Subcutaneous adipose tissue (tissue), 4 donors: Measurements from ENCODE around the gene OR1E2. TPM values are rescaled to one million over a fixed set of nuclear protein-coding genes. Genes with fewer than 3 reads are reported as not detected.

Experiments
- total RNA-seq, 4 donors: library from RNA; depleted of rRNA; stranded (reverse); fragments of >200 nt; gene quantifications; one replicate each; pipeline ENCODE4 v1.1.0, GENCODE V29; 2016
- TF ChIP-seq, protein P1 (sequence below): fragments of 450-650 bp; IDR thresholded peaks from one replicate; pipeline ENCODE4 v1.5.1; 2016; ENCODE audit warnings: low read depth, mild to moderate bottlenecking, control low read depth, antibody characterized with exemption, moderate library complexity

OR1E2 gene
- total RNA-seq, 4 donors from 2014 or later: not detected

GRCh38 chr17:3415610-3416009 lies 18.0 kb downstream of the OR1E2 start:
- TF ChIP-seq, protein P1, sequence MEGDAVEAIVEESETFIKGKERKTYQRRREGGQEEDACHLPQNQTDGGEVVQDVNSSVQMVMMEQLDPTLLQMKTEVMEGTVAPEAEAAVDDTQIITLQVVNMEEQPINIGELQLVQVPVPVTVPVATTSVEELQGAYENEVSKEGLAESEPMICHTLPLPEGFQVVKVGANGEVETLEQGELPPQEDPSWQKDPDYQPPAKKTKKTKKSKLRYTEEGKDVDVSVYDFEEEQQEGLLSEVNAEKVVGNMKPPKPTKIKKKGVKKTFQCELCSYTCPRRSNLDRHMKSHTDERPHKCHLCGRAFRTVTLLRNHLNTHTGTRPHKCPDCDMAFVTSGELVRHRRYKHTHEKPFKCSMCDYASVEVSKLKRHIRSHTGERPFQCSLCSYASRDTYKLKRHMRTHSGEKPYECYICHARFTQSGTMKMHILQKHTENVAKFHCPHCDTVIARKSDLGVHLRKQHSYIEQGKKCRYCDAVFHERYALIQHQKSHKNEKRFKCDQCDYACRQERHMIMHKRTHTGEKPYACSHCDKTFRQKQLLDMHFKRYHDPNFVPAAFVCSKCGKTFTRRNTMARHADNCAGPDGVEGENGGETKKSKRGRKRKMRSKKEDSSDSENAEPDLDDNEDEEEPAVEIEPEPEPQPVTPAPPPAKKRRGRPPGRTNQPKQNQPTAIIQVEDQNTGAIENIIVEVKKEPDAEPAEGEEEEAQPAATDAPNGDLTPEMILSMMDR: no peak

DNA sequence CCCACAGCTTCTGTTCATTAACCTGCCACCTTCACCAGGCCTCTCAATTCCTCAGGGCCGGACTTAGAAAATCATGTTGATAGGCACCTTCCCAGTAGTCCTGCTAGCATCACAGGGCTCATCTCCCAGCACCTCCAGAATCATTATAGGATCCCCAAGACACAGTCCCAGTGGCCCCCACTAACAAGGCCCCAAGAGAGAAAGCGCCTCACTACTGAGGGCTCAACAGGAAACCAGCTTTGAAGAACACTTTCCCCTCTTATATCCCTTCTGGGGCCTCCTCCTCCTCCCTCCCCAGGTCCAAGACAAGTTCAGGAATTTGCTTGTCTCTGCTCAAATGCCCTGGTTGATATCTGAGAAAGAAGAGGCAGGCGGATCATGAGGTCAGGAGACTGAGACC lies 22.6 kb downstream of the OR1E2 start, which contains the start of gene OR3A3:
Gene OR3A3 (plus strand): TSS at position 301 of the 400 bp plus-strand sequence.
- TF ChIP-seq, protein P1: no peak

DNA sequence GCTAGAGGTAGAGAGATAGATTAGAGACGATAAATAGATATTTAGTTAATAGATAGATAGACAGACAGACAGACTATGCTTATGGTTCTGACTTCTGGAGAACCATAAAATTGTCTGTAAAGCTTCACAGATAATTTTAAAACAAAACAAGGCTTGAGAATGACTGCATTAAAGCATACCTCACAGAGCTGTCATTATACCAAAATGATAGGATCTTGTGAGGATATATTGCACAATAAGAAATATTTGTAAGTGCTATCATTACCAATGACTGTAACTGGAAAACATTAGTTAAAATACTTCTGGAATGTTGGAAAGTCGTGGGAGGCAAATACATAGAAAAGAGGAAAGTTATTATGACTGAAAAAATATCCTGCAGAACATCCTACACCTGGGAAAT lies 31.9 kb downstream of the OR1E2 start:
- TF ChIP-seq, protein P1: no peak

DNA sequence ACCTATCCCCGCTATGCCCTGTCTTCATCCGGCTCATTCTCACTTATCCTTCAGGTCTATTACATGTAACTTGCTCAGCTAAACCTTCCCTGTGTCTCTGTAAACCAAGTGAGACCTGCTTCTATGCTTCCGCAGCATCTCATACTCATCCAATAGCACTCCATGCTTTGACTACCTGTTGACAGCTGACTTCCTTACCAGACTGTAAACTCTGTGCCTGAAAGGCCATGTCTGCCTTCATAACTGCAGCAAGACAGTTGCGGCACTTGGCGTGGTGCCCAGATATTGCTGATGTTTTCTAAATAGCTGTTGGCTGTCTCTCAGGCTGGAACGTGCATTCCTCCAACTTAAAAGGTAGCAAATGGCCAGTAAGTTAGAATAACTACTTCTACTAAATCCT lies 33.6 kb downstream of the OR1E2 start:
- TF ChIP-seq, protein P1: no peak

DNA sequence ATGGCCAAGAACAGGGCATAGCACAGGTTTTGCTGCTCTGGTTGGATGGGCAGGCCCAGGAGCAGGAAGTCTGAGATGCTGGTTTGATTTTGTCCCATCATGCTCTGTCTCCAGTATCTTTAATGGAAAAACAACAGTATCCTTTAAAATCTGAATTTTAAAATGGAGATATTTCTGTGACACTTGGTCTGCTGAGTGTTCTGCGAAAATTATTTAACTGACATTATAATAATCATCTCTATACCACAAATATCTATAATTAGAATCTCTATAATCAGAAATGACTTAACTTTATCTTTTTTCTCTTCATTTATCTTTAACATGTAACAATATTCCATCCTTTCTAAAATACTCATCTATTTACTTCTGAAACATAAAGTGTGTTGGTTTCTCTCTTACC lies 35.3 kb downstream of the OR1E2 start, which contains the start of gene OR1E1:
Gene OR1E1 (minus strand): TSS at position 101 of the 400 bp plus-strand sequence. CDS start 0 bp downstream, at position 101.
- TF ChIP-seq, protein P1: no peak

- TF ChIP-seq, protein P1: no peak
Measured at GRCh38 chr17:3389791-3390190, 43.9 kb downstream of the OR1E2 start.

- TF ChIP-seq, protein P1: no peak
Measured at GRCh38 chr17:3385869-3386816, 47.5 kb downstream of the OR1E2 start, which contains the start of gene OR3A2. Gene OR3A2, minus strand, starts transcription at chr17:3386308.
